HepG2 (cell line): ENCODE data around the gene CAPN10. TPM values are rescaled to one million over a fixed set of nuclear protein-coding genes. Genes with fewer than 3 reads are reported as not detected.
A peak's percentile ranks its signal among the peaks of the same experiment; 100 is the strongest.

Experiments
- CREM ChIP-seq, 2 experiments: sonication (generic) in 1 of 2; formaldehyde crosslinking in 1 of 2; IDR thresholded peaks; 2 replicates each; pipeline versions ENCODE4 v1.4.0 to v1.6.1; 2016 to 2020; ENCODE audit warnings: antibody characterized with exemption in 1 of 2, mild to moderate bottlenecking in 1 of 2, missing genetic modification reagents in 1 of 2
- FLYWCH1 ChIP-seq: sonication (generic); formaldehyde crosslinking; IDR thresholded peaks from 2 replicates; pipeline ENCODE4 v1.8.1; 2023; ENCODE audit warnings: mild to moderate bottlenecking, missing genetic modification reagents
- GLMP ChIP-seq: sonication (generic); formaldehyde crosslinking; IDR thresholded peaks from 2 replicates; pipeline ENCODE4 v1.9.0; 2021; ENCODE audit warnings: missing genetic modification reagents, mild to moderate bottlenecking, borderline replicate concordance
- GMEB1 ChIP-seq: sonication (generic); formaldehyde crosslinking; IDR thresholded peaks from 2 replicates; pipeline ENCODE4 v1.5.1; 2020; ENCODE audit warnings: missing genetic modification reagents, mild to moderate bottlenecking, borderline replicate concordance
- HNF4A ChIP-seq: sonication (generic); formaldehyde crosslinking; IDR thresholded peaks from 2 replicates; pipeline ENCODE4 v1.4.0; 2020; ENCODE audit warnings: missing genetic modification reagents
- IKZF4 ChIP-seq: sonication (generic); formaldehyde crosslinking; IDR thresholded peaks from 2 replicates; pipeline ENCODE4 v1.5.1; 2020; ENCODE audit warnings: borderline replicate concordance, mild to moderate bottlenecking, low read depth, missing genetic modification reagents; ENCODE audit errors: not compliant biosample characterization
- MED13 ChIP-seq: sonication (generic); formaldehyde crosslinking; IDR thresholded peaks from 2 replicates; pipeline ENCODE4 v1.5.0; 2020; ENCODE audit warnings: missing genetic modification reagents
- MEIS2 ChIP-seq: sonication (generic); formaldehyde crosslinking; IDR thresholded peaks from 2 replicates; pipeline ENCODE4 v1.9.0; 2021; ENCODE audit warnings: mild to moderate bottlenecking, missing genetic modification reagents
- THAP7 ChIP-seq: sonication (generic); formaldehyde crosslinking; IDR thresholded peaks from 2 replicates; pipeline ENCODE4 v1.8.1; 2023; ENCODE audit warnings: mild to moderate bottlenecking, missing genetic modification reagents
- XRCC5 ChIP-seq: fragments of 200-400 bp; formaldehyde crosslinking; optimal IDR thresholded peaks from 2 replicates; pipeline ENCODE3; 2017; ENCODE audit warnings: mild to moderate bottlenecking, low read length
- ZNF431 ChIP-seq: sonication (generic); formaldehyde crosslinking; IDR thresholded peaks from 2 replicates; pipeline ENCODE4 v1.9.0; 2022; ENCODE audit warnings: missing genetic modification reagents, low read depth, mild to moderate bottlenecking, borderline replicate concordance
- ZNF503 ChIP-seq: sonication (generic); formaldehyde crosslinking; IDR thresholded peaks from 2 replicates; pipeline ENCODE4 v1.4.0; 2020; ENCODE audit warnings: missing genetic modification reagents
- ZNF652 ChIP-seq: IDR thresholded peaks from 2 replicates; pipeline ENCODE4 v1.6.1; 2016; ENCODE audit warnings: low read depth, borderline replicate concordance
- ZNF75D ChIP-seq: sonication (generic); formaldehyde crosslinking; IDR thresholded peaks from 2 replicates; pipeline ENCODE4 v1.8.1; 2023; ENCODE audit warnings: missing genetic modification reagents, mild to moderate bottlenecking, borderline replicate concordance
- ZNF781 ChIP-seq: sonication (generic); formaldehyde crosslinking; IDR thresholded peaks from 2 replicates; pipeline ENCODE4 v1.5.1; 2020; ENCODE audit warnings: borderline replicate concordance, mild to moderate bottlenecking, missing genetic modification reagents; ENCODE audit errors: not compliant biosample characterization
- polyA plus RNA-seq, 8 experiments: library from polyadenylated mRNA; depleted of rRNA in 3 of 8; stranded (reverse) in 7 of 8; unstranded in 1 of 8; fragments of >200 nt; fragmentation: Illumina TruSeq in 4 of 8; extraction: Trizol in 4 of 8; gene quantifications; 2 replicates each; pipeline versions ENCODE4 v1.2.1 to v1.2.3, GENCODE V29; 2011 to 2016; ENCODE audit warnings: low read depth in 4 of 8, missing spikeins in 1 of 8, mixed read lengths in 1 of 8; ENCODE audit not compliant: insufficient read depth in 1 of 8
- total RNA-seq, 5 experiments: library from RNA; depleted of rRNA; stranded (reverse); fragments of >200 nt; fragmentation: Illumina TruSeq; extraction: Trizol; gene quantifications; 2 replicates each; pipeline ENCODE4 v1.2.3, GENCODE V29; 2016; ENCODE audit warnings: low read depth in 1 of 5
- TF ChIP-seq, protein P1 (sequence below): sonication (generic); formaldehyde crosslinking; IDR thresholded peaks from 2 replicates; pipeline ENCODE4 v1.8.0; 2022; ENCODE audit warnings: low read depth, missing genetic modification reagents
- TF ChIP-seq, protein P2 (sequence below): sonication (generic); formaldehyde crosslinking; conservative IDR thresholded peaks from 2 replicates; pipeline ENCODE4 v1.8.0; 2022; ENCODE audit warnings: low read depth, missing genetic modification reagents

The CAPN10 gene
- total and polyA plus RNA-seq, 2 of the 13 experiments (the other 11 are each of a cell fraction or from before 2014, with no cell fraction given), result 27.6 to 32.4 TPM

GRCh38 chr2:240568678-240569522 lies 17.6 kb upstream of the CAPN10 start (continued):
- no peak for TF ChIP-seq IKZF4 (CRISPR knock-in tag)
- TF ChIP-seq MED13, result no peak
- TF ChIP-seq ZNF431, result peak; percentile 86
- TF ChIP-seq HNF4A, result no peak
- no peak for TF ChIP-seq FLYWCH1
- TF ChIP-seq, protein P1, sequence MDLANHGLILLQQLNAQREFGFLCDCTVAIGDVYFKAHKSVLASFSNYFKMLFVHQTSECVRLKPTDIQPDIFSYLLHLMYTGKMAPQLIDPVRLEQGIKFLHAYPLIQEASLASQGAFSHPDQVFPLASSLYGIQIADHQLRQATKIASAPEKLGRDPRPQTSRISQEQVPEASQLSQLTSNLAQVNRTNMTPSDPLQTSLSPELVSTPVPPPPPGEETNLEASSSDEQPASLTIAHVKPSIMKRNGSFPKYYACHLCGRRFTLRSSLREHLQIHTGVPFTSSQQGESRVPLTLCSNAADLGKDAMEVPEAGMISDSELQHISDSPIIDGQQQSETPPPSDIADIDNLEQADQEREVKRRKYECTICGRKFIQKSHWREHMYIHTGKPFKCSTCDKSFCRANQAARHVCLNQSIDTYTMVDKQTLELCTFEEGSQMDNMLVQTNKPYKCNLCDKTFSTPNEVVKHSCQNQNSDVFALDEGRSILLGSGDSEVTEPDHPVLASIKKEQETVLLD (CRISPR knock-in tag), result peak; percentile 42; the same call in 1 of the 2 replicates
- TF ChIP-seq THAP7 (CRISPR knock-in tag), result no peak
- TF ChIP-seq CREM (IDR thresholded peaks at IDR 0.05), result no peak
- no peak for TF ChIP-seq CREM (CRISPR knock-in tag; IDR thresholded peaks at IDR 0.05)
- no peak for TF ChIP-seq ZNF781 (CRISPR knock-in tag)
- TF ChIP-seq MEIS2 (CRISPR knock-in tag), result peak; percentile 61; the same call in 1 of the 2 replicates
- TF ChIP-seq, protein P2, sequence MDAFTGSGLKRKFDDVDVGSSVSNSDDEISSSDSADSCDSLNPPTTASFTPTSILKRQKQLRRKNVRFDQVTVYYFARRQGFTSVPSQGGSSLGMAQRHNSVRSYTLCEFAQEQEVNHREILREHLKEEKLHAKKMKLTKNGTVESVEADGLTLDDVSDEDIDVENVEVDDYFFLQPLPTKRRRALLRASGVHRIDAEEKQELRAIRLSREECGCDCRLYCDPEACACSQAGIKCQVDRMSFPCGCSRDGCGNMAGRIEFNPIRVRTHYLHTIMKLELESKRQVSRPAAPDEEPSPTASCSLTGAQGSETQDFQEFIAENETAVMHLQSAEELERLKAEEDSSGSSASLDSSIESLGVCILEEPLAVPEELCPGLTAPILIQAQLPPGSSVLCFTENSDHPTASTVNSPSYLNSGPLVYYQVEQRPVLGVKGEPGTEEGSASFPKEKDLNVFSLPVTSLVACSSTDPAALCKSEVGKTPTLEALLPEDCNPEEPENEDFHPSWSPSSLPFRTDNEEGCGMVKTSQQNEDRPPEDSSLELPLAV (CRISPR knock-in tag), result no peak
- TF ChIP-seq GLMP (CRISPR knock-in tag), result no peak
- no peak for TF ChIP-seq ZNF75D
- peak; percentile 36; the same call in 1 of the 2 replicates for TF ChIP-seq GMEB1 (CRISPR knock-in tag)
- no peak for TF ChIP-seq XRCC5
- no peak for TF ChIP-seq ZNF503
- no peak for TF ChIP-seq ZNF652
